SK-N-SH (cell line): ENCODE results near the gene NR3C1.

Experiments
- ELF1 ChIP-seq: IDR thresholded peaks from 2 replicates; pipeline ENCODE4 v1.4.0; 2012
- EZH2phosphoT487 ChIP-seq: fragments of 200-600 bp; sonication (generic); IDR thresholded peaks from 2 replicates; pipeline ENCODE4 v1.6.1; 2017; ENCODE audit warnings: low read depth, mixed run types, mild to moderate bottlenecking, antibody characterized with exemption, moderate library complexity, borderline replicate concordance
- FOSL2 ChIP-seq: IDR thresholded peaks from 2 replicates; pipeline ENCODE4 v1.4.0; 2012; ENCODE audit warnings: low read depth, mild to moderate bottlenecking, moderate library complexity, borderline replicate concordance
- FOXM1 ChIP-seq: IDR thresholded peaks from 2 replicates; pipeline ENCODE4 v1.4.0; 2012; ENCODE audit warnings: low read depth, mild to moderate bottlenecking
- JUND ChIP-seq: IDR thresholded peaks from 2 replicates; pipeline ENCODE4 v1.4.0; 2012
- MAX ChIP-seq: IDR thresholded peaks from 2 replicates; pipeline ENCODE4 v1.4.0; 2012; ENCODE audit warnings: low read depth
- POLR2AphosphoS5 ChIP-seq: IDR thresholded peaks from 2 replicates; pipeline ENCODE4 v1.6.1; 2012; ENCODE audit warnings: low read depth, low read length
- SMC3 ChIP-seq: IDR thresholded peaks from 2 replicates; pipeline ENCODE4 v1.6.1; 2012; ENCODE audit warnings: low read depth, low read length, improper control_type of control experiment
- TCF12 ChIP-seq: IDR thresholded peaks from 2 replicates; pipeline ENCODE4 v1.4.0; 2012
- YY1 ChIP-seq: IDR thresholded peaks from 2 replicates; pipeline ENCODE4 v1.4.0; 2012; ENCODE audit warnings: low read depth, mild to moderate bottlenecking
- TF ChIP-seq, protein P1 (sequence below): fragments of 200-600 bp; sonication (generic); IDR thresholded peaks from 2 replicates; pipeline ENCODE4 v1.6.1; 2017; ENCODE audit warnings: antibody characterized with exemption, mild to moderate bottlenecking, moderate library complexity
- TF ChIP-seq, protein P2 (sequence below): fragments of 150-350 bp; IDR thresholded peaks from 2 replicates; pipeline ENCODE4 v1.6.1; 2017; ENCODE audit warnings: antibody characterized with exemption, low read length, low read depth, borderline replicate concordance
- TF ChIP-seq, protein P3 (sequence below): fragments of 150-350 bp; IDR thresholded peaks from 2 replicates; pipeline ENCODE4 v1.6.1; 2016; ENCODE audit warnings: mild to moderate bottlenecking, low read depth, low read length

DNA sequence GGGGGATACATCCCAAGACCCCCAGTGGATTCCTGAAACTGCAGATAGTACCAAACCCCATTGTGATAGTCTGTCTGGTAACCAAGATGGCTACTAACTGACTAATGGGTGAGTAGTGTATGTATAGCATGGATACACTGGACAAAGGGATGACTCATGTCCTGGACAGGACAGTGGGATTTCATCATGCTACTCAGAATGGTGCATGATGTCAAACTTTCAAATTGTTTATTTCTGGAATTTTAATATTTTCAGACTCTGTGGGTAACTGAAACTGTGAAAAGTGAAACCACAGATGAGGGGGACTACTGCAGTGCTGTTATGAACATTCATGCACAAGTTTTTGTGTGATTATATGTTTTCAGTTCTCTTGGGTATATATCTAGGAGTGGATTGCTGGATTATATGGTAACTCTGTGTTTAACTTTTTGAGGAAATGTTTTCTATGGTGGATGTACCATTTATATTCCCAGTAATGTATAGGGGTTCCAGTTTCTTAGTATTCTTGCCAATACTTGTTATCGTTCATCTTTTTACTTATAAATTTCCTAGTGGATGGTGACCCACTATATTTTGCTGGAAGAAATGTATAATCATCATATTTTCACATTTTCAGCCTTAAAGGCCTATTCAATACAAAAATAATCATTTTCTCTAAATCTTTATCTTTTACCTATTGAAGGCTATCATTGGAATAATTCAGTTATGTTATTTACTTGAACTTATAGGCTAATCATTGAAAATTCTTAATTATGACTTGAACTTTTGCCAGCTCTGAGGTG, 140.9 kb downstream of the NR3C1 start:
- peak; percentile 35; the same call in 1 of the 2 replicates for TF ChIP-seq TCF12
- TF ChIP-seq, protein P1, sequence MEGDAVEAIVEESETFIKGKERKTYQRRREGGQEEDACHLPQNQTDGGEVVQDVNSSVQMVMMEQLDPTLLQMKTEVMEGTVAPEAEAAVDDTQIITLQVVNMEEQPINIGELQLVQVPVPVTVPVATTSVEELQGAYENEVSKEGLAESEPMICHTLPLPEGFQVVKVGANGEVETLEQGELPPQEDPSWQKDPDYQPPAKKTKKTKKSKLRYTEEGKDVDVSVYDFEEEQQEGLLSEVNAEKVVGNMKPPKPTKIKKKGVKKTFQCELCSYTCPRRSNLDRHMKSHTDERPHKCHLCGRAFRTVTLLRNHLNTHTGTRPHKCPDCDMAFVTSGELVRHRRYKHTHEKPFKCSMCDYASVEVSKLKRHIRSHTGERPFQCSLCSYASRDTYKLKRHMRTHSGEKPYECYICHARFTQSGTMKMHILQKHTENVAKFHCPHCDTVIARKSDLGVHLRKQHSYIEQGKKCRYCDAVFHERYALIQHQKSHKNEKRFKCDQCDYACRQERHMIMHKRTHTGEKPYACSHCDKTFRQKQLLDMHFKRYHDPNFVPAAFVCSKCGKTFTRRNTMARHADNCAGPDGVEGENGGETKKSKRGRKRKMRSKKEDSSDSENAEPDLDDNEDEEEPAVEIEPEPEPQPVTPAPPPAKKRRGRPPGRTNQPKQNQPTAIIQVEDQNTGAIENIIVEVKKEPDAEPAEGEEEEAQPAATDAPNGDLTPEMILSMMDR, result no peak
- no peak for TF ChIP-seq EZH2phosphoT487
- peak; percentile 76; the same call in 1 of the 2 replicates for TF ChIP-seq FOSL2
- TF ChIP-seq, protein P2, sequence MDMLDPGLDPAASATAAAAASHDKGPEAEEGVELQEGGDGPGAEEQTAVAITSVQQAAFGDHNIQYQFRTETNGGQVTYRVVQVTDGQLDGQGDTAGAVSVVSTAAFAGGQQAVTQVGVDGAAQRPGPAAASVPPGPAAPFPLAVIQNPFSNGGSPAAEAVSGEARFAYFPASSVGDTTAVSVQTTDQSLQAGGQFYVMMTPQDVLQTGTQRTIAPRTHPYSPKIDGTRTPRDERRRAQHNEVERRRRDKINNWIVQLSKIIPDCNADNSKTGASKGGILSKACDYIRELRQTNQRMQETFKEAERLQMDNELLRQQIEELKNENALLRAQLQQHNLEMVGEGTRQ, result no peak
- TF ChIP-seq MAX, result 0 out of 2 replicates have a peak, but pooled peaks have one; percentile 16
- no peak; the same call in 1 of the 2 replicates for TF ChIP-seq YY1
- TF ChIP-seq, protein P3, sequence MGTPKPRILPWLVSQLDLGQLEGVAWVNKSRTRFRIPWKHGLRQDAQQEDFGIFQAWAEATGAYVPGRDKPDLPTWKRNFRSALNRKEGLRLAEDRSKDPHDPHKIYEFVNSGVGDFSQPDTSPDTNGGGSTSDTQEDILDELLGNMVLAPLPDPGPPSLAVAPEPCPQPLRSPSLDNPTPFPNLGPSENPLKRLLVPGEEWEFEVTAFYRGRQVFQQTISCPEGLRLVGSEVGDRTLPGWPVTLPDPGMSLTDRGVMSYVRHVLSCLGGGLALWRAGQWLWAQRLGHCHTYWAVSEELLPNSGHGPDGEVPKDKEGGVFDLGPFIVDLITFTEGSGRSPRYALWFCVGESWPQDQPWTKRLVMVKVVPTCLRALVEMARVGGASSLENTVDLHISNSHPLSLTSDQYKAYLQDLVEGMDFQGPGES, result no peak
- peak; percentile 55 for TF ChIP-seq JUND
- TF ChIP-seq POLR2AphosphoS5, result no peak
- no peak for TF ChIP-seq ELF1
- no peak for TF ChIP-seq SMC3
- TF ChIP-seq FOXM1, result no peak
